ENCODE results near the gene SRSF6. TPM values are rescaled to one million over a fixed set of nuclear protein-coding genes. Genes with fewer than 3 reads are reported as not detected.

SRSF6 gene
- total RNA-seq, 1 donor from 2014 or later, result 42.9 TPM

DNA sequence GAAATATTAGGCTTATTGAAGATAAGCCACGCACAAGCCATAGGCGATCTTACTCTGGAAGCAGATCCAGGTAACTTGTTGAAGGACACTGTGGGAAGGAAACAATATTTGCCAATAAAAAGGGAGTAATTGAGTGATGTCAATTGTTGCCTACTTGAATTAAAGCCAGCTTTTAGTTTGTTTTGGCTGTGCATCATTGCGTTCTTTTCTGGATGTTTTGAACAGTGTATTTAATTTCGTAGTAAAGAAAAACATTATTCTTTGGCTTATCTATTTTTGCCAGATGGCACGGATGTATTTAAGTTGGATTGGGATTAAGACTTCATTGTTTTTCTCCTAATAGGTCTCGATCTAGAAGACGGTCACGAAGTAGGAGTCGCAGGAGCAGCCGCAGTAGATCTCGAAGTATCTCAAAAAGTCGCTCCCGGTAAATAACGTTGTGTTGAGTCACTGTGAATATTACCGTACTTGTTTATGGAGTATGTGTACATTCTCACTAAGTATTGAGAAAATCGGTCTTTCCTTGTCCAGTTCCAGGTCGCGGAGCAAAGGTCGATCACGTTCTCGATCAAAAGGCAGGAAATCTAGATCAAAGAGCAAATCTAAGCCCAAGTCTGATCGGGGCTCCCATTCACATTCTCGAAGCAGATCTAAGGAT lies 2.6 kb downstream of the SRSF6 start:
- DNase-seq (ENCODE audit: low read depth), result no peak
- H3K4me3 ChIP-seq (ENCODE audit: low read depth, low read length), result no peak overlapping the region
- TF ChIP-seq, protein P1, sequence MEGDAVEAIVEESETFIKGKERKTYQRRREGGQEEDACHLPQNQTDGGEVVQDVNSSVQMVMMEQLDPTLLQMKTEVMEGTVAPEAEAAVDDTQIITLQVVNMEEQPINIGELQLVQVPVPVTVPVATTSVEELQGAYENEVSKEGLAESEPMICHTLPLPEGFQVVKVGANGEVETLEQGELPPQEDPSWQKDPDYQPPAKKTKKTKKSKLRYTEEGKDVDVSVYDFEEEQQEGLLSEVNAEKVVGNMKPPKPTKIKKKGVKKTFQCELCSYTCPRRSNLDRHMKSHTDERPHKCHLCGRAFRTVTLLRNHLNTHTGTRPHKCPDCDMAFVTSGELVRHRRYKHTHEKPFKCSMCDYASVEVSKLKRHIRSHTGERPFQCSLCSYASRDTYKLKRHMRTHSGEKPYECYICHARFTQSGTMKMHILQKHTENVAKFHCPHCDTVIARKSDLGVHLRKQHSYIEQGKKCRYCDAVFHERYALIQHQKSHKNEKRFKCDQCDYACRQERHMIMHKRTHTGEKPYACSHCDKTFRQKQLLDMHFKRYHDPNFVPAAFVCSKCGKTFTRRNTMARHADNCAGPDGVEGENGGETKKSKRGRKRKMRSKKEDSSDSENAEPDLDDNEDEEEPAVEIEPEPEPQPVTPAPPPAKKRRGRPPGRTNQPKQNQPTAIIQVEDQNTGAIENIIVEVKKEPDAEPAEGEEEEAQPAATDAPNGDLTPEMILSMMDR (conservative IDR thresholded peaks at IDR 0.05; ENCODE audit: low read depth, low read length), result no peak

DNA sequence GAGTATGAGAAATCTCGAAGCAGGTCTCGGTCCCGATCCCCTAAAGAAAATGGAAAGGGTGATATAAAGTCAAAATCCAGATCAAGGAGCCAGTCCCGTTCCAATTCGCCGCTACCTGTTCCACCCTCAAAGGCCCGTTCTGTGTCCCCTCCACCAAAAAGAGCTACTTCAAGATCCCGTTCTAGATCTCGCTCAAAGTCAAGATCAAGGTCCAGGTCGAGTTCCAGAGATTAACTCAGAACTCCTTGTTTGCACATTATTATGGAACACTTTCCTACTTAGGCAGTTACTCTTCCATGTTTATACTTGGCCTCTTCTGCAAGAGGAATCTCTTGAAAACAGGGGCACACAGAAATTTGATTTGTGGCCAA lies 3.1 kb downstream of the SRSF6 start:
- TF ChIP-seq, protein P1 (conservative IDR thresholded peaks at IDR 0.05; ENCODE audit: low read depth, low read length), result no peak
- no peak for DNase-seq (ENCODE audit: low read depth)
- H3K4me3 ChIP-seq (ENCODE audit: low read depth, low read length), result no peak overlapping the region

DNA sequence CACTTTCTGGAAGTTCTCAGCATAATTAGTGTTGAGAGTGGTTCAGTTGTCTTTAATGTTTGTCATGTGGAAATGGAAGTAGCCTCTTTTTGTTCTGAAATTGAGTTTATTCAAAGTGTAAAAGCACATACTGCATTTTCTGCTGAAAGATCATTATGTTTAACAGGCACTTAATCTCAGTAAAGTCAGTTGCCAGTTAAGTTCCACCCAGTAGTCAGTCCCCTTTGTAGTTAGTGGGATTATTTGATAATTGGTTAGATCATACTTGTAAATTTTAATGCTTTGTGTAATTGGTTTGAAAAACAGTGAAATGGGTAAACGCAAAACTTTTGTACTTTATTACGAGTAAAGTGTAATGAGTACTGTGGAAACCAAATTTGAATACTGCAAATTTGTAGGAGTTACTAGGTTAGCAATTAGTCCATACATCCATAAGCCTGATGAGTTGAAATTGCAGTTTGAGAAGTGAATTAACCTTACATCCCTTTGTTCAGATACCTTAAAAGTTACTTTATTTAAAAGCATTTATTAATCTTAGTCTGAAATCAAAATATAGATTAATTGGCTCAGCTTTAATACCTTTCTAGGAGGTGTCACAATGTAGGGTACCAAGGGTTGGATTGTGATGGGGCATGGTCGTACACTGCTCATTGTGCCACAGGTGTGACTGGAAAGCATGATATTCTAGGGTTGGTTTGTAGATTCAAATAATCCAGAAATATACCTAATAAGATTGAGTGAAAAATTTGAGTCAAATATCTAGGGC lies 4.4 kb downstream of the SRSF6 start:
- DNase-seq (ENCODE audit: low read depth), result no peak
- TF ChIP-seq, protein P1 (conservative IDR thresholded peaks at IDR 0.05; ENCODE audit: low read depth, low read length), result no peak
- no peak overlapping the region for H3K4me3 ChIP-seq (ENCODE audit: low read depth, low read length)

DNA sequence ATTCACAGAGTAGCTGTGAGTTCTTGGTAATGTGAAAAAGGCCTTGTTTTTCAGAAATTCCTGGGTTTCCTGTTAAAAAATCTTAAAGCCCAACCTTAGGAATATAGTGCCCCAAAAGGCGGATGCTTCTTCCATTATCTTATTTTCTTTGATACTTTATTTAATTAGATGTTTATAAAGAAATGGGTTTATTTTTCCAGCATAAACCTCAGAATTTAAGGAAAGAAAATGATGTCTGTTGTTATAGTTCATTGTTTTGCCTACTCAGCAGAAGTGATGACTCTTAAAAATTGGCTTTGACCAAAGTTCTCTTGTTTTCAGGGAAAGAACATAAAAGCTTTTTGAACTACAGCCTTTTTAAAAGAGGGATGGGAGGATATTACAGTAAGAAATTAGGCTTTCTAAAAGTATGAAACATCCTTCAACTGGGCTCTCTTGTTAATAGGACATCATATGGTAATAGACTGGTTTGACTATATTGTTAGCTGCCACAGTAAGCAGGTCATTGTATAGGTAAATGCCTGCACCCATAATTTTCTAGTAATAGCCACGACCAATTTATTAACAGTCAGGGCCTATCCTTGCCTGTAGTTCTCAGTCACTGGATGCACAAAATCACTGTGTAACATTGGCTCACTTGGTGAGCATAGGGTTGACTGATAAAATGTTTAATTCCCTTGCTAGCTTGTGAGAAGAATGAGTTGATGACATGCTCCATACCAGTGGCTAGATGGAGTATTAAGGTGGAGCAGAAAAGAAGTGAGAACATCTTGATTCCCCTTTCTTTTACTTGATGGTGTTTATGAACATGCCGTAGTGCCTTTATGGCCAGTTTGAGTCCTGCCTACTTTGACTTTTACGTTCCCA lies 5.2 kb downstream of the SRSF6 start:
- no peak overlapping the region for H3K4me3 ChIP-seq (ENCODE audit: low read depth, low read length)
- TF ChIP-seq, protein P1 (conservative IDR thresholded peaks at IDR 0.05; ENCODE audit: low read depth, low read length), result no peak
- no peak for DNase-seq (ENCODE audit: low read depth)

DNA sequence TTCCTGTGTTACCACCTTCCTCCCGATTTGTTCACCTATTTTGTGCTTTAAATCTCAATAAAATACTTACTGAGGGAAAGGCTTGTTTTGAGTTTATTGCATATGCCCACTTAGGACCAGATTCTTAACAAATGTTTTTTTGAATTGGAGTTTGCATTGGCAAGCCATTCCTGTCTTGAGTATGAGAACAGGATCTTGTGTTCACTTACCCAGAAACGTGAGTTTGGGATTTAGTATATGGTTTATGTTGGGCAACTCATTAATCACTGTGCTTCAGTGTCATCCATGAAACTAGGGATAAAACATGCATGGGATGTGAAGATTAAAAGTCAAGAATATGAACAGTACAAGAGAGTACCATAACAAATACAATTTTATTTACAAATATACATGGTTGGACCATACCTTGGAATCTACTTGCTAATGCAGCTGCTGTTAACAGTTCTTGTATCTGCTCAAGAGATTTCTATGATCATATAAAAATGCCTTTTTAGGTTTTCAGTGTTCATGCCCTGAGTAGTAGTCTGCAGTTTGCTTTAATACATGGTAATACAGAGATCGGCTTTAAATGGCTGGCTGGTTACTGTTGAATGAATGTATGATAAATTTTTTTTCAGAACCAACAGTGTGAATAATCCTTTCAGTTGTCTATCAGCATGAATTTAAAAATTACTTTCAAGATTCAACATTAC lies 6.0 kb downstream of the SRSF6 start:
- no peak for DNase-seq (ENCODE audit: low read depth)
- H3K4me3 ChIP-seq (ENCODE audit: low read depth, low read length), result no peak overlapping the region
- TF ChIP-seq, protein P1 (conservative IDR thresholded peaks at IDR 0.05; ENCODE audit: low read depth, low read length), result no peak

DNA sequence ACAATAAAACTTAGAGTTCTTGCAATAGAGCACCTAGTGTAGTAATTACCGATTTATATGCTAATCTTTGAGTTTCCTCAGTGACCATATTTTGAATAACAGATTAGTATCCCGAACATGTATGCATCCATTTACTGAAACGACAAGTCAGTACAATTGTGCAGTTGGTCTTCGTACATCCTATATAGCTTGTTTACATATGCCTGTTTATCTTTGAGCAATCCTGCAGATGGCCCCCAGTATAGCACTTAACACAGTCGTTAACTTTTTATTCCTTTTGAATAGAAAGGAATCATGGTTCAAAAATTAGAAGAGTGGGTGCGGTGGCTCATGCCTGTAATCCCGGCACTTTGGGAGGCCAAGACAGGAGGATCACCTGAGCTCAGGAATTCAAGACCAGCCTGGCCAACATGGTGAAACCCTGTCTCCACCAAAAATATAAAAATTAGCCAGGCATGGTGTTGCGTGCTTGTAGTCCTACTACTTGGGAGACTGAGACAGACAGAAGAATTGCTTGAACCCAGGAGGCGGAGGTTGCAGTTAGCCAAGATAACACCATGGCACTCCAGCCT lies 6.6 kb downstream of the SRSF6 start:
- H3K4me3 ChIP-seq (ENCODE audit: low read depth, low read length), result no peak overlapping the region
- no peak for DNase-seq (ENCODE audit: low read depth)
- TF ChIP-seq, protein P1 (conservative IDR thresholded peaks at IDR 0.05; ENCODE audit: low read depth, low read length), result no peak

All from epithelial cell of proximal tubule (primary cell).